Activated B cell treated with CpG ODN at 0.5 μM for 24 hours (primary cell): ENCODE results near the gene MYO7A. TPM values are rescaled to one million over a fixed set of nuclear protein-coding genes. Genes with fewer than 3 reads are reported as not detected.

Source experiments
- ATAC-seq: fragments of 200-7000 bp; cut with Tn5 transposase; one replicate; pipeline ENCODE4 v1.10.0; 2021; ENCODE audit warnings: low read depth, mild to moderate bottlenecking, moderate library complexity
- CTCF ChIA-PET: fragments of 350-600 bp; sonication (Branson Sonifier 250); formaldehyde crosslinking; loops from one replicate; lab custom pipeline; 2021; ENCODE audit warnings: antibody characterized with exemption; lab: Charles Lee
- POLR2A ChIA-PET: fragments of 350-600 bp; sonication (Branson Sonifier 250); formaldehyde crosslinking; loops from one replicate; lab custom pipeline; 2021; ENCODE audit warnings: antibody characterized with exemption; lab: Charles Lee
- DNase-seq: peaks from one replicate; pipeline ENCODE4 v3.0.0; 2022
- H3K27ac Mint-ChIP-seq: one replicate; pipeline ENCODE4 v1.8.0; 2020; ENCODE audit warnings: mixed read lengths
- H3K27me3 Mint-ChIP-seq: one replicate; pipeline ENCODE4 v1.8.0; 2021; ENCODE audit warnings: mixed read lengths
- H3K36me3 Mint-ChIP-seq: one replicate; pipeline ENCODE4 v1.8.0; 2021; ENCODE audit warnings: low read depth, mixed read lengths
- H3K4me1 Mint-ChIP-seq: one replicate; pipeline ENCODE4 v1.8.0; 2021; ENCODE audit warnings: mixed read lengths
- H3K4me3 Mint-ChIP-seq: one replicate; pipeline ENCODE4 v1.8.0; 2020; ENCODE audit warnings: mild to moderate bottlenecking, mixed read lengths
- H3K9me3 Mint-ChIP-seq: one replicate; pipeline ENCODE4 v1.8.0; 2020; ENCODE audit warnings: mixed read lengths
- CTCF ChIP-seq: fragments of 200-600 bp; IDR thresholded peaks from one replicate; pipeline ENCODE4 v1.8.0; 2022; ENCODE audit warnings: antibody characterized with exemption, mild to moderate bottlenecking
- intact Hi-C: fragments of 100-400 bp; cut with micrococcal nuclease; formaldehyde crosslinking; loops from one replicate; pipeline ENCODE4 v1.15.1; 2024
- total RNA-seq: library from RNA; stranded (reverse); gene quantifications from 2 replicates; pipeline ENCODE4 v1.2.3, GENCODE V29; 2022

MYO7A gene
- total RNA-seq, 1 donor from 2014 or later, result 5.4 TPM

GRCh38 chr11:77191823-77192495 lies 63.9 kb downstream of the MYO7A start:
- H3K4me3 Mint-ChIP-seq, result no peak overlapping the region
- TF ChIP-seq CTCF, result no peak
- no peaks in the 10 kb centered on the region for H3K36me3 Mint-ChIP-seq
- ATAC-seq (no peak), DNase-seq (no peak)
- POLR2A ChIA-PET, result no interaction called here
- H3K27me3 Mint-ChIP-seq, result no peaks in the 10 kb centered on the region
- H3K4me1 Mint-ChIP-seq, result no peaks in the 10 kb centered on the region
- no peak overlapping the region for H3K27ac Mint-ChIP-seq
- CTCF ChIA-PET, result no interaction called here
- no peaks in the 10 kb centered on the region for H3K9me3 Mint-ChIP-seq
- intact Hi-C loops, result loop anchor here (1.0 to 2.0 kb wide), 2 partner anchors 356 to 427 kb away; no protein-coding TSS in a partner anchor

DNA sequence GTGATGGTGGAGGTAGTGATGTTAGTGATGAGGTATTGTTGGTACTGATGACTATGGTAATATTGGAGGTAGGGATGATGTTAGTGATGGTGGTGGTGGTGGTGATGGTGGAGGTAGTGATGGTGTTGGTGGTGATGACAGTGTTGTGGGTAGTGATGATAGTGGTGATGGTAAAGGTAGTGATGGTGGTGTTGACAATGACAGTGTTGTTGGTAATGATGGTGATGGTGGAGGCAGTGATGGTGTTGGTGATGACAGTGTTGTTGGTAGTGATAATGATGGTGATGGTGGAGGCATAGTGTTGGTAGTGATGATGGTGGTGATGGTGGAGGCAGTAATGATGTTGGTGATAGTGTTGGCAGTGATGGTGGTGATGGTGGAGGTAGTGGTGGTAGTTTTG lies 65.1 kb downstream of the MYO7A start:
- Mint-ChIP-seq H3K27me3 (no peaks in the 10 kb centered on the region), H3K27ac (no peak overlapping the region), H3K36me3 (no peaks in the 10 kb centered on the region), H3K4me3 (no peak overlapping the region), H3K9me3 (no peaks in the 10 kb centered on the region), H3K4me1 (no peaks in the 10 kb centered on the region)
- TF ChIP-seq CTCF, result no peak
- ChIA-PET CTCF (no interaction called here), POLR2A (no interaction called here)
- DNase-seq, result no peak
- no peak for ATAC-seq
- intact Hi-C loops, result loop anchor here (2.0 kb wide), 1 partner anchor 426 kb away; no protein-coding TSS in a partner anchor

DNA sequence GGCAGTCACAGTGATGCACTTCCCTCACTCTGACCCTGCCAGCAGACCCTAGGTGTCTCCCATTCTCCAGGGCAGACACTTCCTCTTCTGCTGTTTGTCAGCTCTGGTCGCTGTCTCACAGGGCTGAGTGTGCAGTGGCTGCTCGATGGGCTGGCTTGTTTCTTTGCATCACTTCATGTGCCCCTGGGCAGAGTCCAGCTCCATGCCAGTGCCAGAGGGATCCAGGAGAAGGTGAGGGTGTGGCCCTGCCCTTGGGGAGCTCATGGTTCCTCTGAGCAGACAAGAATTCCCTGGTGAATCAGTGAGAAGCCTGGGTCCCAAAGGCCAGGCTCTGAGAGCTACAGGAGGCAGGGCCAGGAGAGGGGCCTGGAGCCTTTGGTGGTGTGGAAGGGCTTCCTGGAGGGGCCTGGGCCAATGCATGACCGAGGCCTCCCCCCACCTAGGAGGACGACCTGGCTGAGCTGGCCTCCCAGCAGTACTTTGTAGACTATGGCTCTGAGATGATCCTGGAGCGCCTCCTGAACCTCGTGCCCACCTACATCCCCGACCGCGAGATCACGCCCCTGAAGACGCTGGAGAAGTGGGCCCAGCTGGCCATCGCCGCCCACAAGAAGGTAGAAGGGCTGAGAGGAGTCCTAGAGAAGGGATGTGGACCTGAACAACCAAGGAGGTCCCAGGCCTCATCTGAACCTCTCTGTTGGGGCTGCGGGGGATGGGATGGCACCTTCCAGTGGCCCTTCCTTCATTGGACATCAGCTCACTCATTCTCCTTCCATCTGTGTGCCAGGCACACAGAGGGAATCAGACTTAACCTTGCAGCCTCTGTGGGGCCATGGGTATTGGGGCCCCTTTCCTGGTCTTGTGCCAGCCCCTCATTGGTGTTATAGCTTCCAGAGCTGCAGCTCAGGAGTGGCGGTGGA lies 66.1 kb downstream of the MYO7A start:
- no peak for TF ChIP-seq CTCF
- Mint-ChIP-seq H3K27ac (no peak overlapping the region), H3K36me3 (no peaks in the 10 kb centered on the region), H3K4me1 (no peaks in the 10 kb centered on the region), H3K27me3 (no peaks in the 10 kb centered on the region), H3K4me3 (no peak overlapping the region), H3K9me3 (no peaks in the 10 kb centered on the region)
- CTCF ChIA-PET, result interaction anchor here (1.1 kb wide), 1 partner anchor 426 kb away, joined by 3 read pairs; no protein-coding TSS in a partner anchor
- intact Hi-C loops, result loop anchor here (2.0 kb wide), 1 partner anchor 425 kb away; no protein-coding TSS in a partner anchor
- no peak for DNase-seq
- POLR2A ChIA-PET, result no interaction called here
- ATAC-seq, result no peak

- no peaks in the 10 kb centered on the region for H3K36me3 Mint-ChIP-seq
- H3K27ac Mint-ChIP-seq, result no peak overlapping the region
- H3K4me3 Mint-ChIP-seq, result no peak overlapping the region
- intact Hi-C loops, result no loop called here
- no peaks in the 10 kb centered on the region for H3K4me1 Mint-ChIP-seq
- no peaks in the 10 kb centered on the region for H3K27me3 Mint-ChIP-seq
- ATAC-seq (no peak), DNase-seq (no peak)
- no peaks in the 10 kb centered on the region for H3K9me3 Mint-ChIP-seq
- CTCF ChIA-PET, result interaction anchor here (0.9 to 1.1 kb wide), 2 partner anchors 353 to 425 kb away, joined by 3 read pairs; no protein-coding TSS in a partner anchor
- no peak for TF ChIP-seq CTCF
- POLR2A ChIA-PET, result no interaction called here
Measured at GRCh38 chr11:77195071-77195755, 67.2 kb downstream of the MYO7A start.
